Fibroblast of pulmonary artery (primary cell): ENCODE measurements around the gene C10orf62.
"Not testable (repeated sequence)": the region's sequence is repeated elsewhere in the genome, so short reads cannot be mapped to it uniquely, and the experiment has no call there.

Experiments
- DNase-seq: peaks from one replicate; pipeline ENCODE4 v3.0.0-alpha.2; 2010; ENCODE audit warnings: low read depth
- H3K4me3 ChIP-seq: replicated peaks from 2 replicates; pipeline ENCODE4 v1.5.1; 2011; ENCODE audit warnings: low read depth, mild to moderate bottlenecking, control low read depth, low read length, moderate library complexity
- CTCF ChIP-seq: IDR thresholded peaks from 2 replicates; pipeline ENCODE4 v1.5.1; 2011; ENCODE audit warnings: mild to moderate bottlenecking, control low read depth, low read length, inconsistent platforms; ENCODE audit errors: missing control alignments

C10orf62 gene

DNA sequence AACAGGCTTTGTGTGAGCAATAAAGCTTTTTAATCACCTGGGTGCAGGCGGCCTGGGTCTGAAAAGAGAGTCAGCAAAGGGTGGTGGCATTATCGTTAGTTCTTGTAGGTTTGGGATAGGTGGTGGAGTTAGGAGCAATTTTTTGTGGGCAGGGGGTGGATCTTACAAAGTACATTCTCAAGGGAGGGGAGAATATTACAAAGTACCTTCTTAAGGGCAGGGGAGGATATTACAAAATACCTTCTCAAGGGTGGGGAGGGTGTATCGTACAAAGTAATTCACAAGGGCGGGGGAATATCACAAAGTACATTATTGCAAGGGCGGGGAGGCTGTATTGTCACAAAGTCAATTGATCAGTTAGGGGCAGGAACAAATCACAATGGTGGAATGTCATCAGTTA lies 27.2 kb upstream of the C10orf62 start:
- not testable (repeated sequence) for DNase-seq, H3K4me3 ChIP-seq

- H3K4me3 ChIP-seq = no peak overlapping the region
- no peak for DNase-seq
- no peak for TF ChIP-seq CTCF
Measured at GRCh38 chr10:97563337-97563736, 26.2 kb upstream of the C10orf62 start.

DNA sequence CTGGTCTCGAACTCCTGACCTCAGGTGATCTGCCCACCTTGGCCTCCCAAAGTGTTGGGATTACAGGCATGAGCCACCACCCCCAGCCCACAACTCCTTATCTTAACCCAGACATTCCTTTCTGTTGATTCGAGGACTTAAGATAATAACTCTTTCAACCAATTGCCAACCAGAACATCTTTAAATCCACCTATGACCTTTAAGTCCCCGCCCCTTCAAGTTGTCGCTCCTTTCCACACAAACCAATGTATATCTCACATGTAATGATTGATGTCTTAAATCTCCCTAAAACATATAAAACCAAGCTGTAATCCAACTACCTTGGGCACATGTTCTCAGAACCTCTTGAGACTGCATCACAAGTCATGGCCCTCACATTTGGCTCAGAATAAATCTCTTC lies 24.7 kb upstream of the C10orf62 start:
- H3K4me3 ChIP-seq = no peak overlapping the region
- no peak for TF ChIP-seq CTCF
- DNase-seq = no peak

DNA sequence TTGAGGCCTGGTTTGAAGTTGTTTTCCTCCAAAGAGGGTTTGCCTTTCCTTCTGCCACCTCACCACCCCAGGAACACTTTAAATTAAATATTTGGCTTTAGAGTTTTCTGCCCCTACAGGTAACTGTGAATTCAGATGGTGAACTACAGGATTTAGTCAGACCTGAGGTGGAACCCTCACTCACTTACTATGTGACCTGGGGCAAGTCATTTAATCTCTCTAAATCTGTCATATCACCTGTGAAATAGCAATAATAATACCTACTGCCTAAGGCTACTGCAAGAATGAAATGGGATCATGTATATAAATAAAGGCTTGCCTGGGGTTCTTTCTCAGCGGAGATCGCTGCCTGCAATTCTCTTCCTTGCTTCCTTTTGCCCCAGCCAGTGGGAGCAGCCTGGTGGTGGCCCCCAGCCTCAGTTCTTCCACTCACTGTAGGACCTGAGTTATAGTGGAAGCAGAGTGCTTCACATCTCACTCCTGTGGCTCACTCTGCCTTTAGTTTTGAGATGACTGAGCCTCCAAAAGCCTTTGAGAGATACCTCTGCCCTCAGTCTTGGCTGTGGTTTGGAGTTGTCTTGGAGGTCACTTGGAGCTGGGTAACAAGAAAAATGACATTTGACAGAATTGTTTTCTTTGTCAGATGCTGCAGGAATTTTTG lies 23.1 kb upstream of the C10orf62 start:
- no peak for DNase-seq
- TF ChIP-seq CTCF = no peak
- no peak overlapping the region for H3K4me3 ChIP-seq

GRCh38 chr10:97567891-97568290 lies 21.6 kb upstream of the C10orf62 start:
- H3K4me3 ChIP-seq = no peak overlapping the region
- TF ChIP-seq CTCF = no peak
- no peak for DNase-seq

DNA sequence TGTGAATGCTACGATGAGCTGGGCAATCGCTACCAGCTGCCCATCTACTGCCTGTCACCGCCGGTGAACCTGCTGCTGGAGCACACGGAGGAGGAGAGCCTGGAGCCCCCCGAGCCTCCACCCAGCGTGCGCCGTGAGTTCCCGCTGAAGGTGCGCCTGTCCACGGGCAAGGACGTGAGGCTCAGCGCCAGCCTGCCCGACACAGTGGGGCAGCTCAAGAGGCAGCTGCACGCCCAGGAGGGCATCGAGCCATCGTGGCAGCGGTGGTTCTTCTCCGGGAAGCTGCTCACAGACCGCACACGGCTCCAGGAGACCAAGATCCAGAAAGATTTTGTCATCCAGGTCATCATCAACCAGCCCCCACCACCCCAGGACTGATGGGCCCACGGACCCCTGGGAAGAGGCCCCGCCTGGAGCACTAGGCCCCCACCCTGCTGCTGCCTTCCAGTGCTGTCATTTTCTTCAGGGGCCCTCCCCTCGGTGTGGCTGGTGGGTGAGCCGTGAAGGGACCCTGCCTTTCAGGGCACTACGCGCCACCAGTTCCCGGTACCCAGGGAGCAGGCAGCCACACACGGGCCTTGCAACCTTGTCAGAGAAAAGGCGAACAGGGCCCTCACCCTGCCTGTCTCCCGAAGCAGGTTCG lies 19.3 kb upstream of the C10orf62 start:
- no peak for DNase-seq
- no peak overlapping the region for H3K4me3 ChIP-seq
- no peak for TF ChIP-seq CTCF

DNA sequence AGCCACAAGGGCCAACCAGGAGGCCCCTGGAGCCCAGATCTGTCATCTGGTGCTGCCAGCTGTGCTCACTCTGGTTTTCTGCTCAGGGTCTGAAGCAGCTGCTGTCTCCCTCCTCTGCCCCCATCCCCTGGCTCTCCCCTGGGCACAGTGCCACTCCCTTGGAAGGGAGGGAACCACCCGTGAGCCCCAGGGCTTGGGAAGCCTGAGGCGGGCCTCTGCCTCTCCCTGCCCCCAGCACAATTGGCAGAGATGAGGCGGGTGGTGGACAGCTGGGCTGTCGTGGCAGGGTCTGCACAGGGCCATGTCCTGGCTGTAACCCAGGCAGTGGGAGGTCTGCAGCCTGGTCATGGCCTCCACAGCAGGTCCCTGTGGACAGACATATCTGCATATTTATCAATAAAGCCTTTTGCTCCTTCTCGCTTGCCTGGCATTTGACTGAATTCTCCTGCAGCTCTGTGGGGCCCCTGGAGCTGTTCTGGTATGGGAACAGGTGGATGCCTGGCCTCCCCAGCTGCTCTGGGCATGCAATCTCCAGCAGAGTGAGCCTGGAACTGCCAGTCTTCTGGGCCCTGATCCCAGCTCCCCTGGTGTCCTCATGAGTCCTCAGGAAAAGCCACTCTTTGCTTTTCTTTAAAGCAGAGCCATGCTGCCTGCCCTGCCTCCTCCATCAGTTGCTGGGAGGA lies 18.6 kb upstream of the C10orf62 start:
- H3K4me3 ChIP-seq = no peak overlapping the region
- no peak for DNase-seq
- no peak for TF ChIP-seq CTCF
